ENCODE results near the gene BCL2L11. TPM values are rescaled to one million over a fixed set of nuclear protein-coding genes. Genes with fewer than 3 reads are reported as not detected.

BCL2L11 gene
- total and polyA plus RNA-seq, 9 of the 15 experiments (the other 6 are each of a cell fraction or from before 2014, with no cell fraction given), result 2.2 to 18.8 (median 5.0) TPM

DNA sequence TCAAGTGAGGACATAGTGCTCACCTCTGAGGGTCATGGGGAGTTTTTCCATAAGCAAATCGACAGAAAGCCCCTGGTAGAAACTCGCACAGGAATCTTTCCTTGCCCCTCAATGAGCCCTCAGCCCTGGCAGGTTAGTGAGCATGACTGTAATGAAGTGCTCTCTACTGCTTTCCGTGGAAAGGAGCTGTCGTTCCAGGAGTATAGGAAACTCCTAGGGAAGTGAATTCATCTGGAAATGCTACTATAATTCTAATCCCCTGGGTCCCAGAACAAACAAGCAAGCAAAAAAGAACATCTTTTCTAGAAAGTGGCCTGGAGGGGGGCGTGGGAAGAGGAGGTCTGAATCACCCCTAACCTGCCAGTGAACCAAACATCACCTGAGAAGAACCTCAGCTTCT is 18.1 kb downstream of the BCL2L11 start:
- Histone ChIP-seq H3K36me3 (ENCODE audit: control insufficient read depth, insufficient read depth, low read length) (peaks cover 75% of the 10 kb centered on the region; the same call in 2 of the 3 replicates), H3K9ac (ENCODE audit: insufficient read depth in 1 of 2, low read depth in 2 of 2, low read length in 2 of 2) (no peak overlapping the region), H3K9me3 (replicated peaks; ENCODE audit: control insufficient read depth, insufficient read depth, low read depth, low read length) (no peaks in the 10 kb centered on the region), H3K4me2 (ENCODE audit: insufficient read depth, low read length) (no peak overlapping the region), H3K9me1 (ENCODE audit: control insufficient read depth, insufficient read depth, low read length) (no peaks in the 10 kb centered on the region), H3K27me3 (ENCODE audit: control insufficient read depth in 2 of 2, insufficient read depth in 2 of 2, low read length in 2 of 2) (no peaks in the 10 kb centered on the region), H4K20me1 (replicated peaks; ENCODE audit: control insufficient read depth, insufficient read depth, low read length) (no peaks in the 10 kb centered on the region; the same call in 1 of the 2 replicates), H3K79me2 (ENCODE audit: control insufficient read depth, insufficient read depth, low read length) (peaks cover 48% of the 10 kb centered on the region; the same call in 2 of the 3 replicates), H3K4me1 (replicated peaks in 1 of 2; ENCODE audit: control insufficient read depth in 2 of 2, insufficient read depth in 2 of 2, low read length in 2 of 2) (peaks cover 0 to 6% of the 10 kb centered on the region in 2 experiments; a peak in 2 of 5 replicates), H3K27ac (ENCODE audit: extremely low read depth, low read depth, low read length) (no peak overlapping the region), H3K4me3 (no peak overlapping the region), H2AFZ (ENCODE audit: low read depth, low read length) (no peak overlapping the region)
- ChIA-PET CTCF (ENCODE audit: low intra/inter-chr PET ratio) (no interaction called here), POLR2A (no interaction called here)
- BruUV-seq (replicated peaks), result no TSS peak
- TF ChIP-seq SRF (CRISPR knock-in tag; IDR thresholded peaks at IDR 0.05) (no peak), SNIP1 (IDR thresholded peaks at IDR 0.05; ENCODE audit: low read depth) (no peak), ETV6 (IDR thresholded peaks at IDR 0.05; ENCODE audit: borderline replicate concordance in 1 of 2, low read depth in 2 of 2, low read length in 1 of 2) (no peak), ETV6 (CRISPR knock-in tag; IDR thresholded peaks at IDR 0.05; ENCODE audit: borderline replicate concordance) (no peak), ZNF583 (CRISPR knock-in tag; IDR thresholded peaks at IDR 0.05) (no peak), TAF15 (IDR thresholded peaks at IDR 0.05; ENCODE audit: low read depth, low read length) (no peak), ZNF668 (CRISPR knock-in tag; IDR thresholded peaks at IDR 0.05) (no peak), HDAC6 (IDR thresholded peaks at IDR 0.05; ENCODE audit: low read depth, low read length) (no peak), POLR2AphosphoS5 (IDR thresholded peaks at IDR 0.05; ENCODE audit: control insufficient read depth, insufficient read depth, low read depth, low read length) (no peak), ZNF23 (CRISPR knock-in tag; IDR thresholded peaks at IDR 0.05) (no peak), RCOR1 (IDR thresholded peaks at IDR 0.05; ENCODE audit: borderline replicate concordance in 1 of 2, low read depth in 2 of 2, low read length in 2 of 2) (no peak), ZNF212 (CRISPR knock-in tag; IDR thresholded peaks at IDR 0.05) (no peak), ZNF124 (CRISPR knock-in tag; IDR thresholded peaks at IDR 0.05) (no peak), HSF4 (CRISPR knock-in tag; IDR thresholded peaks at IDR 0.05; ENCODE audit: borderline replicate concordance) (no peak), SP1 (CRISPR knock-in tag; IDR thresholded peaks at IDR 0.05) (no peak)
- TF ChIP-seq, protein P1, sequence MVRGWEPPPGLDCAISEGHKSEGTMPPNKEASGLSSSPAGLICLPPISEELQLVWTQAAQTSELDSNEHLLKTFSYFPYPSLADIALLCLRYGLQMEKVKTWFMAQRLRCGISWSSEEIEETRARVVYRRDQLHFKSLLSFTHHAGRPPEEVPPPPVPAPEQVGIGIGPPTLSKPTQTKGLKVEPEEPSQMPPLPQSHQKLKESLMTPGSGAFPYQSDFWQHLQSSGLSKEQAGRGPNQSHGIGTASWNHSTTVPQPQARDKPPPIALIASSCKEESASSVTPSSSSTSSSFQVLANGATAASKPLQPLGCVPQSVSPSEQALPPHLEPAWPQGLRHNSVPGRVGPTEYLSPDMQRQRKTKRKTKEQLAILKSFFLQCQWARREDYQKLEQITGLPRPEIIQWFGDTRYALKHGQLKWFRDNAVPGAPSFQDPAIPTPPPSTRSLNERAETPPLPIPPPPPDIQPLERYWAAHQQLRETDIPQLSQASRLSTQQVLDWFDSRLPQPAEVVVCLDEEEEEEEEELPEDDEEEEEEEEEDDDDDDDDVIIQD (CRISPR knock-in tag; IDR thresholded peaks at IDR 0.05), result no peak
- TF ChIP-seq, protein P2, sequence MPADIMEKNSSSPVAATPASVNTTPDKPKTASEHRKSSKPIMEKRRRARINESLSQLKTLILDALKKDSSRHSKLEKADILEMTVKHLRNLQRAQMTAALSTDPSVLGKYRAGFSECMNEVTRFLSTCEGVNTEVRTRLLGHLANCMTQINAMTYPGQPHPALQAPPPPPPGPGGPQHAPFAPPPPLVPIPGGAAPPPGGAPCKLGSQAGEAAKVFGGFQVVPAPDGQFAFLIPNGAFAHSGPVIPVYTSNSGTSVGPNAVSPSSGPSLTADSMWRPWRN (IDR thresholded peaks at IDR 0.05; ENCODE audit: low read depth), result no peak
- TF ChIP-seq, protein P3, sequence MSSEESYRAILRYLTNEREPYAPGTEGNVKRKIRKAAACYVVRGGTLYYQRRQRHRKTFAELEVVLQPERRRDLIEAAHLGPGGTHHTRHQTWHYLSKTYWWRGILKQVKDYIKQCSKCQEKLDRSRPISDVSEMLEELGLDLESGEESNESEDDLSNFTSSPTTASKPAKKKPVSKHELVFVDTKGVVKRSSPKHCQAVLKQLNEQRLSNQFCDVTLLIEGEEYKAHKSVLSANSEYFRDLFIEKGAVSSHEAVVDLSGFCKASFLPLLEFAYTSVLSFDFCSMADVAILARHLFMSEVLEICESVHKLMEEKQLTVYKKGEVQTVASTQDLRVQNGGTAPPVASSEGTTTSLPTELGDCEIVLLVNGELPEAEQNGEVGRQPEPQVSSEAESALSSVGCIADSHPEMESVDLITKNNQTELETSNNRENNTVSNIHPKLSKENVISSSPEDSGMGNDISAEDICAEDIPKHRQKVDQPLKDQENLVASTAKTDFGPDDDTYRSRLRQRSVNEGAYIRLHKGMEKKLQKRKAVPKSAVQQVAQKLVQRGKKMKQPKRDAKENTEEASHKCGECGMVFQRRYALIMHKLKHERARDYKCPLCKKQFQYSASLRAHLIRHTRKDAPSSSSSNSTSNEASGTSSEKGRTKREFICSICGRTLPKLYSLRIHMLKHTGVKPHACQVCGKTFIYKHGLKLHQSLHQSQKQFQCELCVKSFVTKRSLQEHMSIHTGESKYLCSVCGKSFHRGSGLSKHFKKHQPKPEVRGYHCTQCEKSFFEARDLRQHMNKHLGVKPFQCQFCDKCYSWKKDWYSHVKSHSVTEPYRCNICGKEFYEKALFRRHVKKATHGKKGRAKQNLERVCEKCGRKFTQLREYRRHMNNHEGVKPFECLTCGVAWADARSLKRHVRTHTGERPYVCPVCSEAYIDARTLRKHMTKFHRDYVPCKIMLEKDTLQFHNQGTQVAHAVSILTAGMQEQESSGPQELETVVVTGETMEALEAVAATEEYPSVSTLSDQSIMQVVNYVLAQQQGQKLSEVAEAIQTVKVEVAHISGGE (CRISPR knock-in tag; IDR thresholded peaks at IDR 0.05), result no peak
- WGBS (ENCODE audit: insufficient coverage, low coverage, missing lambda C conversion rate), result 81% methylated on average over 5 of the region's 5 CpGs
- intact Hi-C loops (cut with micrococcal nuclease), result no loop called here
- DNase-seq (ENCODE audit: extremely low read depth in 1 of 4, low spot score in 3 of 4) (no peak), FAIRE-seq (no peak), ATAC-seq (no peak)
- in situ Hi-C loops (cut with MboI), result no loop called here
